ENCODE measurements around the gene VAMP8.

- TF ChIP-seq FOXM1 (IDR thresholded peaks at IDR 0.05; ENCODE audit: borderline replicate concordance) (no peak), SP1 (IDR thresholded peaks at IDR 0.05) (no peak), TARDBP (IDR thresholded peaks at IDR 0.05) (no peak)
These were observed 1.6 kb upstream of the VAMP8 start for GRCh38 chr2:85575739-85576138.
